Heart left ventricle (tissue), 16 donors: Measurements from ENCODE around the gene PGBD5. TPM values are rescaled to one million over a fixed set of nuclear protein-coding genes. Genes with fewer than 3 reads are reported as not detected.

Source experiments
- ATAC-seq, 4 donors: fragments of 200-7000 bp; cut with Tn5 transposase; one replicate each; pipeline ENCODE4 v1.9.1; 2020 to 2022; ENCODE audit warnings: moderate library complexity in 4 of 4, mild to moderate bottlenecking in 3 of 4, moderate number of reproducible peaks in 1 of 4
- DNase-seq, 5 donors: peaks; one replicate each; pipeline ENCODE4 v3.0.0-alpha.2; 2020
- H3K27ac ChIP-seq, 12 donors: fragments of 200-600 bp; sonication (generic) in 4 of 12; one replicate each; pipeline versions ENCODE4 v1.5.0 to v1.8.0; 2016 to 2022; ENCODE audit warnings: mild to moderate bottlenecking in 2 of 12
- H3K27me3 ChIP-seq, 9 donors: fragments of 200-600 bp; sonication (generic) in 2 of 9; one replicate each; pipeline versions ENCODE4 v1.5.1 to v1.8.0; 2016 to 2022; ENCODE audit warnings: mild to moderate bottlenecking in 3 of 9
- H3K36me3 ChIP-seq, 9 donors: fragments of 200-600 bp; sonication (generic) in 2 of 9; one replicate each; pipeline versions ENCODE4 v1.5.0 to v1.8.0; 2018 to 2022; ENCODE audit warnings: mild to moderate bottlenecking in 2 of 9
- H3K4me1 ChIP-seq, 12 donors: fragments of 200-600 bp; sonication (generic) in 4 of 12; one replicate each; pipeline versions ENCODE4 v1.5.0 to v1.8.0; 2016 to 2022; ENCODE audit warnings: mild to moderate bottlenecking in 3 of 12
- H3K4me3 ChIP-seq, 12 donors: fragments of 200-600 bp; sonication (generic) in 4 of 12; one replicate each; pipeline versions ENCODE4 v1.5.0 to v1.8.0; 2017 to 2022; ENCODE audit warnings: mild to moderate bottlenecking in 9 of 12, moderate library complexity in 4 of 12
- H3K9me3 ChIP-seq, 12 donors: fragments of 200-600 bp; sonication (generic) in 4 of 12; one replicate each; pipeline versions ENCODE4 v1.5.0 to v1.8.0; 2016 to 2022; ENCODE audit warnings: mild to moderate bottlenecking in 1 of 12
- CTCF ChIP-seq, 12 donors: fragments of 200-600 bp; sonication (generic) in 4 of 12; IDR thresholded peaks; one replicate each; pipeline versions ENCODE4 v1.5.0 to v1.8.0; 2018 to 2022; ENCODE audit warnings: antibody characterized with exemption in 12 of 12, mild to moderate bottlenecking in 5 of 12
- POLR2A ChIP-seq, 2 donors: fragments of 450-650 bp; IDR thresholded peaks; one replicate each; pipeline ENCODE4 v1.6.1; 2017; ENCODE audit warnings: antibody characterized with exemption in 2 of 2, mild to moderate bottlenecking in 2 of 2, moderate library complexity in 2 of 2
- WGBS, 4 donors: extraction: QIAGEN DNeasy Blood & Tissue Kit in 2 of 4; methylation state at CpG; one replicate each; pipeline versions ENCODE4 v1.1.5 to v1.1.7; 2013 to 2018; 5-methylcytosine and 5-hydroxymethylcytosine counted together
- intact Hi-C, 10 donors: fragments of 100-400 bp; cut with DNase I; formaldehyde crosslinking; loops; one replicate each; pipeline versions ENCODE4 v1.11.1 to v1.14.2; 2022
- polyA plus RNA-seq, 2 donors: library from polyadenylated mRNA; stranded (reverse); fragments of 200-250 nt; gene quantifications; one replicate each; pipeline ENCODE4 v1.2.3, GENCODE V29; 2013
- total RNA-seq, 9 donors: library from RNA; depleted of rRNA in 2 of 9; stranded (reverse); fragments of >200 nt in 2 of 9; fragmentation: NEBNext Ultra II Directional in 3 of 9; extraction: Animal tissue kit (Norgen Biotek cat#: 25700) in 3 of 9; gene quantifications; one replicate each; pipeline versions ENCODE4 v1.1.0 to v1.2.4, GENCODE V29; 2016 to 2023
- donor health status: ischemic (EF 13 %, LVEDD 7.1; RV severe dilation, severe dysfunction).
- donor health status: healthy with polysubstance abuse.
- donor health status: DM: no; HTN: yes; CAD: no.
- donor health status: DM: no; HTN: no; CAD: no.
- donor health status: ischemic (EF 25% LVEDD 6.9; RV normal size, moderate dysfunction).
- donor health status: ischemic (EF 25% LVEDD 5.7; RV mildly dilated, moderate dysfunction).
- donor health status: healthy.
- donor health status: DM: yes; HTN: yes; CAD: no.
- donor health status: ischemic (EF 35%, LVEDD 5.7; RV mildly dilated, moderate dysfunction).
- donor health status: nonischemic (EF 11% LVEDD 7.7; RV severe dilation, severe dysfunction).
- donor health status: DM: yes; HTN: yes; CAD: no.
- donor health status: PGD.
- donor health status: ischemic (EF 29% LVEDD 5.4; RV normal size, mild dysfunction).
- donor health status: nonischemic (EF 23%, LVEDD 6.1; RV moderate dilation, normal function).

The PGBD5 gene
- total and polyA plus RNA-seq, 11 donors = 1.3 to 16.1 (median 6.3) TPM

DNA sequence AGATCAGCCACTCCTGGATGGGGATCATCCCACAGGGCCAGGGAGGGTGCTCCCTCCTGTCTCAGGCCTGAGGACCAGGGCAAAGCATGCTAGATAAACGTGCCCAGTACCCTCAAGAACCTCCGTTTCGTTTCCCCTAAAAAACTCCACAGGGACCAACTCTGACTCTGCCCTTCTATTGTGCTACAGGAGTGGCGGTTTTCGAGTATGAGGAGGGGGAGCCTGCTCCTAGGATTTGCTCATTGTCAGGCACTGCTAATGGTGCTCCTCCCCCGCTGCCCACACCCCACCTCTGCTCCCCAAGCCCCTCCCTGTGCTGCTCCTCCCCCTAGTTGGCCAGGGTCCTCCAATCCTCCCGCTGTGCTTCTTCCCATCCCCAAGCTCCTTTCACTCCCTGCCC lies 32.0 kb downstream of the PGBD5 start:
- Histone ChIP-seq H3K4me1 (peaks cover 0 to 6% (median 0%) of the 10 kb centered on the region in 12 donors), H3K36me3 (no peaks in the 10 kb centered on the region), H3K27ac (no peak overlapping the region), H3K9me3 (no peaks in the 10 kb centered on the region), H3K27me3 (peaks cover 0 to 4% (median 0%) of the 10 kb centered on the region in 9 donors), H3K4me3 (no peak overlapping the region)
- WGBS, 4 donors = 80 to 87% (median 83%) methylated on average over 7 of the region's 7 CpGs
- no peak for DNase-seq
- no peak for ATAC-seq
- intact Hi-C loops = no loop called here
- TF ChIP-seq CTCF (IDR thresholded peaks at IDR 0.05) (no peak), POLR2A (IDR thresholded peaks at IDR 0.05) (no peak)

GRCh38 chr1:230393722-230394121 lies 32.4 kb downstream of the PGBD5 start:
- intact Hi-C loops = no loop called here
- WGBS, 4 donors = 90 to 96% (median 95%) methylated on average over 15 to 18 of the region's 18 CpGs
- ATAC-seq (no peak), DNase-seq (no peak)
- no peak overlapping the region for H3K27ac ChIP-seq
- no peaks in the 10 kb centered on the region for H3K9me3 ChIP-seq
- peaks cover 0 to 6% (median 0%) of the 10 kb centered on the region in 12 donors for H3K4me1 ChIP-seq
- TF ChIP-seq POLR2A (IDR thresholded peaks at IDR 0.05) = no peak
- TF ChIP-seq CTCF (IDR thresholded peaks at IDR 0.05) = no peak
- H3K27me3 ChIP-seq = peaks cover 0 to 4% (median 0%) of the 10 kb centered on the region in 9 donors
- H3K4me3 ChIP-seq = no peak overlapping the region
- H3K36me3 ChIP-seq = no peaks in the 10 kb centered on the region

DNA sequence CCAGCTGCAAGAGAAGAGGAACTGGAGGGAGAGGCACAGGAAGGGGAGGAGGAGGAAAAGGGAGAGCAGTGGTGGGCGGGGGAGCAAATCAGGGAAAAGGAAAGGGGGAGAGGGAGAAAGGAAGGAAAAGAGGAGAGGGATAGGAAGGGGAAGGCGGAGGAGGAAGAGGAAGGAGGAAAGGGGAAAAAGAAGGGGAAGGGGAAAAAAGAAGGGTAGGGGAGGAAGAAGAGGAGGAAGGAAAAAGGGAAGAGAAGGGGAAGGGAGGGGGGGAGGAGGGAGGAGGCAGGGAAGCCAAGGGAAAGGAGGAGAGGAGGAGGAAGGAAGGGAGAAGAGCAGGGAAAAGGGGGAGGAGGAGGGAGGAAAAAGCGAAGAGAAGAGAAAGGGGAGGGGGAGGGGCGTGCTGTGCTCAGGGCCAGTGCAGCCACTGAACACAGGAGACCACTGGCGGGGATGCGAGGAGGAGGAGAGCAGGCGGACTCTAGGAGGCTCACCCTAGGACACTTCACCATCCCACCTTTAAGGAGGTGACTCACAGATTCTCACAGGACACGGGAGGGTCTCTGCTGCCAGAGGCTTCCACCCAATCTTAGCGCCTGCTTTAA lies 33.1 kb downstream of the PGBD5 start:
- Histone ChIP-seq H3K36me3 (no peaks in the 10 kb centered on the region), H3K4me3 (no peak overlapping the region), H3K4me1 (peaks cover 0 to 6% (median 0%) of the 10 kb centered on the region in 12 donors), H3K9me3 (no peaks in the 10 kb centered on the region), H3K27ac (no peak overlapping the region), H3K27me3 (peaks cover 0 to 4% (median 0%) of the 10 kb centered on the region in 9 donors)
- ATAC-seq = no peak
- intact Hi-C loops = no loop called here
- 78 to 83% (median 80%) methylated on average over 9 of the region's 9 CpGs for whole genome bisulfite sequencing, 4 donors
- no peak for DNase-seq
- TF ChIP-seq CTCF (IDR thresholded peaks at IDR 0.05) = no peak
- no peak for TF ChIP-seq POLR2A (IDR thresholded peaks at IDR 0.05)

DNA sequence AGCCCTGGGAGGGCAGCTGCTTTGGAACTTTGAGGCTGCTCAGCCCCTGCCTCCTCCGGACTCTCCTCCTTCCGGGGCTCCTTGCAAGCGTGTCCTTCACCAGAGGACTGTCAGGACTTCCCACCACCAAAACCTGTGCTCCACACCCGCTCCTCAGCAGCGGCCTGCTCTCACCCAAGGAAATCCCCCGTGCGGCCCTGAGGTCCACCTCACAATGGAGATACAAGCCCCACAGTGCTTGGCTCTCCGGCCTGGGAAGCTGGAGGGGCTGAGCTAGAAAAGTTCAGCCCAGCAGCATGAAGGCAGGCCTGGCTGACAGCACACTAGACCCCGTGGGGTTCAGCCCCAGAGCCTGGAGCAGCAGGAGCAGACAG lies 33.6 kb downstream of the PGBD5 start:
- Histone ChIP-seq H3K4me3 (no peak overlapping the region), H3K4me1 (peaks cover 0 to 10% (median under 1%) of the 10 kb centered on the region in 12 donors), H3K27ac (no peak overlapping the region), H3K36me3 (no peaks in the 10 kb centered on the region), H3K27me3 (peaks cover 0 to 4% (median 0%) of the 10 kb centered on the region in 9 donors), H3K9me3 (no peaks in the 10 kb centered on the region)
- intact Hi-C loops = no loop called here
- DNase-seq (no peak), ATAC-seq (no peak)
- TF ChIP-seq CTCF (IDR thresholded peaks at IDR 0.05) (no peak), POLR2A (IDR thresholded peaks at IDR 0.05) (no peak)
- WGBS, 4 donors = 39 to 59% (median 51%) methylated on average over 6 to 9 of the region's 9 CpGs
